Inflammatory macrophage treated with lipopolysaccharide for 4 hours (primary cell): Measurements from ENCODE around the gene AFF3.
"Not testable (repeated sequence)": the region's sequence is repeated elsewhere in the genome, so short reads cannot be mapped to it uniquely, and the experiment has no call there.

Experiments used
- DNase-seq: peaks from one replicate; pipeline ENCODE4 v3.0.0-alpha.2; 2020

AFF3 gene

DNA sequence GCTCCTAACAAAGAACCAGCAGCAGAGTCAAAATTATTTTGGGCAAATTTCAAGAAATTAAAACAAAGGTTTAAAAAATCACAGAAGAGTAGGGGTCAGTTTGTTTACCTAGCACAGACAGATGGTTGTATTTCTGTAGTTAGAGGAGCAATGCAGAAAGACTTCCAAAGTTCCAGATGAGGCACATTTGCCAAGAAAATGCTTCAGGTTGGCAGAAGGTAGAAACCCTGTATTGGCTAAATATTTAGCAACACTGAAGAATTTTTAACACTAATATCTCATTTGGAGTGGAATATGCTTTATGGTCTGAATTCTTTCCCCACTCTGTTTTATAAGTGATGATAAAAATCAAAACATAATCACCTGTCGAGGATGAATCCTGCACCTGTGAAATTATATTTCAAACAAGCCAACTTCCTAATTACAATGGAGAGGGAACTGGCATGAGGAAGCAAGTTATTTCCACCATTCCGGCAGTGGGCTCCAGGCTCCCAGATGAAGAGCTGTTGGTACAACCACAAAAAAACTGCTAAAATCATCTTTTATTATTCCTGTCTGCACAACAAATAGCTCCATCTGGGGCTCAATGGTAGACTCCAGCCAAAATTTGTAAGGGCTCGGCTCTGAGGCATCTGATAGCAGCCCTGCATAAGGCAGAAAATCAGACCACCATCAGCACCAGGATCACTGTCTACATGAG, 366.0 kb downstream of the AFF3 start:
- DNase-seq, result no peak

- DNase-seq, result no peak
Measured at GRCh38 chr2:99775585-99775984, 366.8 kb downstream of the AFF3 start.

DNA sequence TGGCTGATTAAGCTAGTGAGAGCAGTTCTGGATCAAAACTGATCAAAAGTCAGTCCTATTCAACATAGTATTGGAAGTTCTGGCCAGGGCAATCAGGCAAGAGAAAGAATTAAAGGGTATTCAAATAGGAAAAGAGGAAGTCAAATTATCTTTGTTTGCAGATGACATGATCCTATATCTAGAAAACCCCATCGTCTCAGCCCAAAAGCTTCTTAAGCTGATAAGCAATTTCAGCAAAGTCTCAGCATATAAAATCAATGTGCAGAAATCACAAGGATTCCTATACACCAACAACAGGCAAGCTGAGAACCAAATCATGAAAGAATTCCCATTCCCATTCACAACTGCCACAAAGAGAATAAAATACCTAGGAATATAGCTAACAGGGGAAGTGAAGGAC, 368.7 kb downstream of the AFF3 start:
- not testable (repeated sequence) for DNase-seq

- no peak for DNase-seq
Measured at GRCh38 chr2:99772591-99773331, 369.6 kb downstream of the AFF3 start.

- DNase-seq, result peak; percentile 80
Measured at GRCh38 chr2:99771681-99772333, 370.6 kb downstream of the AFF3 start.

GRCh38 chr2:99770876-99771275, 371.5 kb downstream of the AFF3 start:
- peak; percentile 24 for DNase-seq

DNA sequence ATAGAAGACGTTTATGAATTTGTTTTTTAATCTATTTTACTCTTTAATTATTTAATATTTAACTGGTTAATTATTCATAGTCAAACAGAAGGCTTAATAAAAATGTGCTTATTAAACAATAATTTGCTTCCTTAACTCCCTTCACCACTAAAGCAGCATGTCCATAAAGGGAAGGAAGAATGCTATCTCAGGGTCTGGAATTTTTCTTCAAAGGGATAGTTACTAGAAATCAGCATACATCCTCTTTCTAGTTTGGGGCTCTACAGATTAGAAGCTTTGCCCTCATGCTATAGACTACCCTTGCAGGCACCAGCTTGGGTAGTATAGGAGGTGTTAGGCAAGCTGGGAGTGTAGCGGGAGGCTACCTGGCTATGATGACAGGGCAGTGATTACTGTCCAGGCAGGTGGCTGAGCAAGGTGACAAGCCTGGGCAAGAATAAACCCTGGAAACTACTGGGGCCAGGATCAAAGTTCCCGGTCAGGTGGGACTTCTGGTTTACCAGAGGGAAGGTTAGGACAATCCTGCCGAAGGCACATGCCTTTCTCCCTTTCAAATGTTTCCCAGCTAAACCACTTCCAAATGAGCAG, 376.6 kb downstream of the AFF3 start:
- no peak for DNase-seq

DNA sequence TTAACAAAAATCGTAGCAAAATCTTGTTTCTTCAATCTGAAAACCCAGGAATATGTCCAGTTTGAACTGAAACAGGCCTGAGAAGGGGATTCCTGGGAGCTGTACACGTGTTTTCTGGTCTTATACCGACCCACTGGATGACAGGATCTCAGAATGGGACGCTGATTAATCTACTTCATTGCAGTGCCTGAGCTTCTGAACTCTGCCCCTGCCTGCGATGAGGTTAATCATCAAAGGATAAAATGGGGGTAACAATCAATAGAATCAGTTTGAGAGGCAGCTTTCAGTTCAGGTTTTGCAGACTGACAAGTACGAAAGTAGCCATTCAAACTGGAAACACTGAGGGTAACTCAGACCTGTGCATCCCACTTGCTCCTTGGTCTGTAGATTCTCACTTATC, 378.6 kb downstream of the AFF3 start:
- DNase-seq, result no peak

DNA sequence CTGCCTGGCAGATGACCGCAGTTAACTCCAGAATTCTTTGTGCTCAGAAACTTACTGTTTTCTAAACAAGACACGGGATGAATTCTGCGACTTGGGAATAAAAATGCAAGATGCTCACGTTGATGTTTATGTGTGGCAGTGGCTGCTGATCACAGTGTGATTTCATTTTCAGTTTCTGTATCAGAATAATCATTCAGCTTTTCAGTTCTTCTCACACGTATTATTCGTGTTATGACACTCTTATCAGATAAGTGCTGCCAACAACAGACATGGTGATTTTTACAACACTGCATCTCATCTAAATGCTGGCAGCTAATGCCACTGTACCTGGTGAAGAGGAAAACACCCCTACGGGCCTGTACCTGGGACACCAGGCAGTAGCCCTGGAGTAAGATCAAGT, 379.7 kb downstream of the AFF3 start:
- no peak for DNase-seq

- DNase-seq, result no peak
Measured at GRCh38 chr2:99757611-99758114, 384.7 kb downstream of the AFF3 start.

DNA sequence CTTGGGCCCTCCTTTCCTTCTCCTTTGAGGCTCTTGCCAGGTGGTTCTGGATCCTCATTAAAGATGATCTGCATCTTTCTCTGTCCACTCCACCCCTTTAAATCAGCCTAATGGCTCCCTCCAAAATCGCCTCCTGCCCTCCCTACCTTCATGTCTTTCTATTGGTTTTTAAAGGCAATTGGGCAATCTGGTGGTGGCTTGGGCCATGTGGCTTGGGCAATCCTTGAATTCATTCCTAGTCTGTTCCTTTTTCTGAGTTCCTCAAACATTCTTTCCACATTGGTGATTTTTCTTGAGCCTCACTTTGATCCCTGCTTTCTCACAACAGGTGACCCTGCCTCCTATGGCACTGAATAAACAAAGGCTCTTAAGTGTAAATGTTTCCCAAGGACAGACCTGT, 386.3 kb downstream of the AFF3 start:
- DNase-seq, result peak; percentile 85

GRCh38 chr2:99754210-99754609, 388.2 kb downstream of the AFF3 start:
- DNase-seq, result peak; percentile 83

DNA sequence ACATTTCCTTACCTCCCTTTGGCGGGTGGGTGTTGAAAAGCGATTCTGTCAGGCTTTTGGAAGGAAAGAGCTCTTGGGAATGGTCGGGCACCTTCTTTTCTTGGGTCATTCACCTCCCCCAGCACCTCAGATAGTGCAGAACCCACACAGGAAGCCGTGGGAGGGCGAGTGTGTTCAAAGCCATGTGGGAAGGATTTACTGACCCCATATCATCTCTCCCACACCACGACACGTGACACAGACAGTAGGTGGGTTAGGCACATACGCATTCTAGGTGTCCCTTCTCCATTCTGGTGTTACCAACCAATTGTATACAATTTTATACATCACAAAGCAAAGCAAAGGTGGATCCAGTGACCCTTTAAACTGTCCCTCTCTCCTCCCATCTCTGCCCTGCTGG, 388.9 kb downstream of the AFF3 start:
- DNase-seq, result no peak

GRCh38 chr2:99748344-99748743, 394.0 kb downstream of the AFF3 start:
- no peak for DNase-seq

DNA sequence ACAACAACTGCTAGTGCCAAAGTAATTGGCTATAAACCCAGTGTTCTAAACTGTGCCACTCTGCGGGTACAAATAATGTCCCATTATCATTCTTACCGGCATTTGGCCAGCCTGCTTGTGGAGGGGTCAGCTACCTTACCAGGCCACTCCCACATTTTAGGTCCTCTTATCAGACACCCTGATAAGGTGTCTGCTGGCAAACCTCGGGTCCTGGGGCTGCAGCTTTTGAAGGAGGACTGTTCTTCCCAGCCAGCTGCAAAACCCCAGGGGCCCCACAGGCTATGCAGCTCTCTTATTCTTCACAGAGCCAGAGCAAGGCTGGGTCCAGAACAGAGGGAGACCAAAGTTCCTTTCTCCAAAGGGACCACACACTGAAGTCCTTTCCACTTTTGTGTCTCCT, 394.5 kb downstream of the AFF3 start:
- no peak for DNase-seq

DNA sequence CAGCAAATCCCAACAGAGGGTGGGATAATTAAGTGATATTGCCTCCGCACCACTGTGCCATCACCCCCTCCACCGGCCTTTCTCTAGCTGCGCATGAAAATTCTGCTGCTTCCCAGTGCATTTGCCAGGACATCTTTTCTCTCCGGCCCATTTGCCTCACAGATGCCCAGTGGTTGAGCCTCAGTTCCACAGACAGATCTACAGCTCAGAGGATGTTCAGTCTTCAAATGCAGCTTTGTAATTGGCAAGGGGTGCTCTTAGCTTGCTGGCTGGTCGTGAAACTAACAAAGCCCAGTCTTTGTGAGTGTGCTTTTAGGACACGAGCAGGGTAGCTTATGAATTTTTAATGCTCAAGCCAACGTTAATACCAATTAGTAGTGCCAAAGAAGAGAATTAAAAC, 399.2 kb downstream of the AFF3 start:
- DNase-seq, result no peak

DNA sequence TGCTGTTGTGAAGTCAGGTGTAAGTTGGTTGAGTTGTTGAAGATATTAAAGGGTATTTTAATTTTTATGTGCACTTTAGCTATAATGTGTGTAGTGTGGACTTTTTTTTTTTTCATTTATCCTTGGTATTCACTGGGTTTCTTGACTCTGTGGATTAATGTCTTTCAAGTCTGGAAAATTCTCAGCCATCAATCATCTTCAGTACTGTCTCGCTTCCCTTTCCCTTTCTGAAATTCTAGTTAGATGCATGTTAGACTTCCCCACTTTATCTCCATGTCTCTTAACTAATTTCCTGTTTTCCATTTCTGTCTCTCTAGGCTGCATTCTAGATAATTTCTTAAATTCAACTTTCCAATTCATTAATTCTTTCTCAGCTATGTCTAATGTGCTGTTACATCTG, 404.9 kb downstream of the AFF3 start:
- peak; percentile 17 for DNase-seq

GRCh38 chr2:99735753-99736152, 406.6 kb downstream of the AFF3 start:
- no peak for DNase-seq

GRCh38 chr2:99735314-99735713, 407.1 kb downstream of the AFF3 start:
- not testable (repeated sequence) for DNase-seq

GRCh38 chr2:99734236-99734635, 408.2 kb downstream of the AFF3 start:
- peak; percentile 52 for DNase-seq

DNA sequence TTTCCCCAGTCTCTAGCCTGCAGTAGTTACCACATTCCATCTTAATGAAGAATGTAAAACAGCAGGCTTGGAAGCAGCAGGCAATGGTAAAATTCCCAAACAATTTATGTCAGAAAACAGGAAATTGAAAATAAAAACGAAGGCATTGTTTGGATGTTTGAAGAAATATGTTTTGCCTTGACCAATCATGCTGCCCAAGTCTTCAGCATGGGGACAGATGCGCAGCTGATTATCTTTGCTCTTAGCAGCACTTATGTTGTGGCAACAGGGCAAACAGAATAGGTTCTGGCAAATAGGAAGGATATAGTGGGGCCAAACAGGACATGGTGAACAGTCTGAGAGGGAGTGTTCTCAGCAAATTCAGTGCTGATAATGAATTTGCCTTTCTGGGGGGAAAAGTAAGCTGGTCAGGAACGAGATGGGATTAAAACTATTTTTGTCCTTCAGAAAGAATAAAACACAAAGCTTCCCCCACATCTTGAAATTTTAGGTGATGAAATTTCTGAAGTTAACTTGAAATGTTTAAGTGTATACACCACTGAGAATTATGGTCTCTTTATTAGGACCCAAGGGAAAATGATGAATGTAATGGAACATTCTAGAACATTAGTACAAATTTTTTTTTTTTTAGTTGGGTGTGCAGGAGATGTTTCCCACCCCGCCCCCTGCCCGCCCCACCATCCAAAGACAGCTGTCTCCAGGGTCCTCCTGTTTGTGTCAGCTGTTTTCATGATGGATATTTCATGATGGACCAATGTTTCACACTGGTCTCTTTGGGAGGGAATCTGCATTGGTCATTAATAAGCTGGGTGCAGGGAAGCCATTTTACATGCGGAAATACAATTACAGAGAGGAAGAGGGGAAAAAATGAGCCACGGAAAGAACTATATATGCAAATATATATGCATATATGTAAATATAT, 413.0 kb downstream of the AFF3 start:
- DNase-seq, result no peak

- no peak for DNase-seq
Measured at GRCh38 chr2:99728166-99728565, 414.2 kb downstream of the AFF3 start.
